ENCODE measurements around the gene TBC1D8. TPM values are rescaled to one million over a fixed set of nuclear protein-coding genes. Genes with fewer than 3 reads are reported as not detected.

TBC1D8 gene
- total and polyA plus RNA-seq, 12 donors, result 7.6 to 17.2 (median 10.8) TPM

- no peak for DNase-seq
- WGBS, 4 donors, result 90 to 94% (median 92%) methylated on average over 7 of the region's 7 CpGs
- TF ChIP-seq POLR2A (IDR thresholded peaks at IDR 0.05) (no peak), CTCF (IDR thresholded peaks at IDR 0.05) (no peak)
- H3K9me3 ChIP-seq (replicated peaks in 1 of 3), result no peaks in the 10 kb centered on the region
- H3K4me1 ChIP-seq (replicated peaks in 1 of 2), result no peaks in the 10 kb centered on the region
- intact Hi-C loops (cut with DNase I), result loop anchor here (10.0 kb wide), 2 partner anchors 78 to 148 kb away; partner anchors contain the start of gene NPAS2 (in 1 of the 2)
- no peaks in the 10 kb centered on the region for H3K27me3 ChIP-seq
- no peak overlapping the region for H3K27ac ChIP-seq
- no peak overlapping the region for H3K4me3 ChIP-seq
- H3K36me3 ChIP-seq (replicated peaks in 1 of 2), result no peaks in the 10 kb centered on the region
These were observed 178.7 kb downstream of the TBC1D8 start for GRCh38 chr2:100972452-100972851.

DNA sequence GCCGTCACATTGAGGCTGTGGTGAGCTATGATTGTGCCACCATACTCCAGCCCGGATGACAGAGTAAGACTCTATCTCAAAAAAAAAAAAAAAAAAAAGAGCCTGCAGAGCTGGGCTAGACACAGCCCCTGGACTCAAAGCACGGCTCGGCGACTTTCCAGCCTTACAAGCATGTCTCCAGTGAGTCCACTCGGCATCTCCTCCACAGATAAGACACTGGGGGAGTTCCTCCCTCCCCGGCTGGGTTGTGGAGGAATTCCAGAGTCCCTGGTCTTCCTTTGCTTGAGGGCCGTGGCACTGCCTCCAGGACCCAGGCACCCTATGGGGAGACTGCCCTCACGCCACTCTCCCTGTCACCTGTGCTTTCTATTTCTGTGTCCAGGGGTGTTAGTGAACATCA is 180.0 kb downstream of the TBC1D8 start:
- no peak for TF ChIP-seq CTCF (IDR thresholded peaks at IDR 0.05)
- no peak for TF ChIP-seq POLR2A (IDR thresholded peaks at IDR 0.05)
- Histone ChIP-seq H3K4me1 (replicated peaks in 1 of 2) (no peaks in the 10 kb centered on the region), H3K4me3 (no peak overlapping the region), H3K27me3 (no peaks in the 10 kb centered on the region), H3K9me3 (replicated peaks in 1 of 3) (no peaks in the 10 kb centered on the region), H3K36me3 (replicated peaks in 1 of 2) (no peaks in the 10 kb centered on the region), H3K27ac (no peak overlapping the region)
- intact Hi-C loops (cut with DNase I), result loop anchor here (10.0 kb wide), 2 partner anchors 76 to 146 kb away; partner anchors contain the start of gene NPAS2 (in 1 of the 2)
- DNase-seq, result no peak
- WGBS, 4 donors, result 89 to 95% (median 94%) methylated on average over 8 to 9 of the region's 9 CpGs

- intact Hi-C loops (cut with DNase I), result loop anchor here (10.0 kb wide), 2 partner anchors 75 to 145 kb away; partner anchors contain the start of gene NPAS2 (in 1 of the 2)
- TF ChIP-seq POLR2A (IDR thresholded peaks at IDR 0.05), result no peak
- TF ChIP-seq CTCF (IDR thresholded peaks at IDR 0.05), result no peak
- Histone ChIP-seq H3K27me3 (no peaks in the 10 kb centered on the region), H3K4me1 (replicated peaks in 1 of 2) (no peaks in the 10 kb centered on the region), H3K9me3 (replicated peaks in 1 of 3) (no peaks in the 10 kb centered on the region), H3K4me3 (no peak overlapping the region), H3K27ac (no peak overlapping the region), H3K36me3 (replicated peaks in 1 of 2) (no peaks in the 10 kb centered on the region)
- 88 to 96% (median 93%) methylated on average over 6 to 7 of the region's 7 CpGs for WGBS, 4 donors
- DNase-seq, result no peak
These were observed 181.2 kb downstream of the TBC1D8 start for GRCh38 chr2:100969998-100970397.

GRCh38 chr2:100968146-100969145 is 182.7 kb downstream of the TBC1D8 start:
- H3K27me3 ChIP-seq, result no peaks in the 10 kb centered on the region
- H3K9me3 ChIP-seq (replicated peaks in 1 of 3), result no peaks in the 10 kb centered on the region
- intact Hi-C loops (cut with DNase I), result no loop called here
- H3K4me1 ChIP-seq (replicated peaks in 1 of 2), result no peaks in the 10 kb centered on the region
- TF ChIP-seq CTCF (IDR thresholded peaks at IDR 0.05) (no peak), POLR2A (IDR thresholded peaks at IDR 0.05) (no peak)
- no peaks in the 10 kb centered on the region for H3K36me3 ChIP-seq (replicated peaks in 1 of 2)
- WGBS, 4 donors, result 88 to 95% (median 93%) methylated on average over 27 to 28 of the region's 28 CpGs
- H3K27ac ChIP-seq, result no peak overlapping the region
- no peak for DNase-seq
- no peak overlapping the region for H3K4me3 ChIP-seq
